Fibroblast of skin of scalp (primary cell): ENCODE measurements around the gene CDK2AP2.
"Not testable (repeated sequence)": the region's sequence is repeated elsewhere in the genome, so short reads cannot be mapped to it uniquely, and the experiment has no call there.

Experiments
- DNase-seq: peaks from one replicate; pipeline ENCODE4 v3.0.0-alpha.2; 2013

The CDK2AP2 gene

GRCh38 chr11:67489885-67490726, 17.9 kb downstream of the CDK2AP2 start:
- no peak for DNase-seq

GRCh38 chr11:67489203-67489884, 18.6 kb downstream of the CDK2AP2 start:
- DNase-seq: no peak

- no peak for DNase-seq
Measured at GRCh38 chr11:67486481-67487195, 21.3 kb downstream of the CDK2AP2 start.

- DNase-seq: not testable (repeated sequence)
Measured at GRCh38 chr11:67485873-67486361, 22.0 kb downstream of the CDK2AP2 start.

- no peak for DNase-seq
Measured at GRCh38 chr11:67484847-67485311, 23.1 kb downstream of the CDK2AP2 start.

- DNase-seq: no peak
Measured at GRCh38 chr11:67483831-67484665, 23.9 kb downstream of the CDK2AP2 start.

- peak; percentile 98 for DNase-seq
Measured at GRCh38 chr11:67482827-67483798, 24.8 kb downstream of the CDK2AP2 start, which contains the start of gene AIP. AIP (plus strand) TSS chr11:67483026; CDS start chr11:67483159, 133 bp downstream.

GRCh38 chr11:67482275-67482826, 25.6 kb downstream of the CDK2AP2 start:
- DNase-seq: no peak

GRCh38 chr11:67477344-67478050, 30.5 kb downstream of the CDK2AP2 start:
- not testable (repeated sequence) for DNase-seq

GRCh38 chr11:67476692-67477091, 31.3 kb downstream of the CDK2AP2 start:
- not testable (repeated sequence) for DNase-seq

GRCh38 chr11:67472882-67473281, 35.1 kb downstream of the CDK2AP2 start:
- DNase-seq: no peak

GRCh38 chr11:67470337-67471002, 37.5 kb downstream of the CDK2AP2 start:
- no peak for DNase-seq

- no peak for DNase-seq
Measured at GRCh38 chr11:67469508-67469811, 38.5 kb downstream of the CDK2AP2 start.

- DNase-seq: peak; percentile 94
Measured at GRCh38 chr11:67468759-67469507, 39.0 kb downstream of the CDK2AP2 start, which contains the start of gene TMEM134. TMEM134 (minus strand) TSS chr11:67469251; CDS start chr11:67469192, 59 bp downstream.

GRCh38 chr11:67468456-67468758, 39.6 kb downstream of the CDK2AP2 start:
- DNase-seq: no peak

- DNase-seq: no peak
Measured at GRCh38 chr11:67468056-67468455, 39.9 kb downstream of the CDK2AP2 start.

- DNase-seq: no peak
Measured at GRCh38 chr11:67466962-67467771, 40.8 kb downstream of the CDK2AP2 start.

- DNase-seq: no peak
Measured at GRCh38 chr11:67466367-67466766, 41.6 kb downstream of the CDK2AP2 start.
